Lower leg skin (tissue), 4 donors: Measurements from ENCODE around the gene PASK. TPM values are rescaled to one million over a fixed set of nuclear protein-coding genes. Genes with fewer than 3 reads are reported as not detected.

Experiments used
- DNase-seq, 2 donors: peaks; one replicate each; pipeline ENCODE4 v3.0.0-alpha.2; 2019; ENCODE audit warnings: low spot score in 2 of 2
- H3K4me3 ChIP-seq: fragments of 200-600 bp; sonication (generic); 2 replicates; pipeline ENCODE4 v1.5.1; 2017; ENCODE audit warnings: mild to moderate bottlenecking, low read depth; ENCODE audit not compliant: poor library complexity, severe bottlenecking
- CTCF ChIP-seq, 3 donors: fragments of 450-650 bp; IDR thresholded peaks; one replicate each; pipeline ENCODE4 v1.5.1; 2016; ENCODE audit warnings: antibody characterized with exemption in 3 of 3, mild to moderate bottlenecking in 3 of 3, moderate library complexity in 2 of 3
- POLR2A ChIP-seq, 2 donors: fragments of 450-650 bp; IDR thresholded peaks; one replicate each; pipeline ENCODE4 v1.6.1; 2016 to 2017; ENCODE audit warnings: antibody characterized with exemption in 2 of 2, mild to moderate bottlenecking in 1 of 2, moderate library complexity in 1 of 2
- WGBS, 2 donors: methylation state at CpG; one replicate each; pipeline ENCODE4 v1.1.5; 2018; 5-methylcytosine and 5-hydroxymethylcytosine counted together
- intact Hi-C: fragments of 100-400 bp; cut with DNase I; formaldehyde crosslinking; loops from one replicate; pipeline ENCODE4 v1.15.0; 2023; ENCODE audit warnings: low total_unique reads
- total RNA-seq, 4 donors: library from RNA; depleted of rRNA; stranded (reverse); fragments of >200 nt; gene quantifications; one replicate each; pipeline ENCODE4 v1.1.0, GENCODE V29; 2016

The PASK gene
- total RNA-seq, 4 donors from 2014 or later, result 4.8 to 11.9 (median 6.5) TPM

- WGBS, 2 donors, result 96 to 97% methylated on average over 7 of the region's 7 CpGs
- no peak overlapping the region for H3K4me3 ChIP-seq
- no peak for DNase-seq
- intact Hi-C loops, result no loop called here
- TF ChIP-seq CTCF (IDR thresholded peaks at IDR 0.05) (no peak), POLR2A (IDR thresholded peaks at IDR 0.05) (no peak)
These were observed 11.0 kb upstream of the PASK start for GRCh38 chr2:241160318-241160717.

- WGBS, 2 donors, result 91 to 99% methylated on average over 5 of the region's 5 CpGs
- intact Hi-C loops, result no loop called here
- H3K4me3 ChIP-seq, result no peak overlapping the region
- no peak for TF ChIP-seq POLR2A (IDR thresholded peaks at IDR 0.05)
- TF ChIP-seq CTCF (IDR thresholded peaks at IDR 0.05), result no peak
- no peak for DNase-seq
These were observed 9.8 kb upstream of the PASK start for GRCh38 chr2:241159116-241159515.

GRCh38 chr2:241158546-241158900, 9.3 kb upstream of the PASK start:
- intact Hi-C loops, result no loop called here
- no peak for TF ChIP-seq CTCF (IDR thresholded peaks at IDR 0.05)
- no peak for TF ChIP-seq POLR2A (IDR thresholded peaks at IDR 0.05)
- H3K4me3 ChIP-seq, result no peak overlapping the region
- WGBS, 2 donors, result 94 to 97% methylated on average over 8 of the region's 8 CpGs
- no peak for DNase-seq

GRCh38 chr2:241157841-241158545, 8.7 kb upstream of the PASK start:
- WGBS, 2 donors, result 92 to 95% methylated on average over 9 of the region's 9 CpGs
- no peak for TF ChIP-seq CTCF (IDR thresholded peaks at IDR 0.05)
- no peak for TF ChIP-seq POLR2A (IDR thresholded peaks at IDR 0.05)
- no peak for DNase-seq
- intact Hi-C loops, result no loop called here
- no peak overlapping the region for H3K4me3 ChIP-seq

- 69 to 74% methylated on average over 5 of the region's 5 CpGs for WGBS, 2 donors
- DNase-seq, result no peak
- no peak overlapping the region for H3K4me3 ChIP-seq
- TF ChIP-seq POLR2A (IDR thresholded peaks at IDR 0.05), result no peak
- intact Hi-C loops, result no loop called here
These were observed 7.7 kb upstream of the PASK start for GRCh38 chr2:241156971-241157441.

GRCh38 chr2:241155936-241156335, 6.7 kb upstream of the PASK start:
- TF ChIP-seq POLR2A (IDR thresholded peaks at IDR 0.05) (no peak), CTCF (IDR thresholded peaks at IDR 0.05) (no peak)
- intact Hi-C loops, result no loop called here

More at GRCh38 chr2:241155936-241156335, 6.7 kb upstream of the PASK start:
- no peak for DNase-seq
- no peak overlapping the region for H3K4me3 ChIP-seq
- 41 to 47% methylated on average over 1 of the region's 1 CpG for WGBS, 2 donors
